Lung (tissue), 12 donors: ENCODE results near the gene COQ4. TPM values are rescaled to one million over a fixed set of nuclear protein-coding genes. Genes with fewer than 3 reads are reported as not detected.

Source experiments
- ATAC-seq: fragments of 200-7000 bp; cut with Tn5 transposase; one replicate; pipeline ENCODE4 v1.9.1; 2020; ENCODE audit warnings: moderate number of reproducible peaks; ENCODE audit not compliant: insufficient read depth, low FRiP score
- DNase-seq, 3 donors: peaks; one replicate each; pipeline ENCODE4 v3.0.0-alpha.2; 2013 to 2017
- H3K27ac ChIP-seq, 2 donors: one replicate each; pipeline ENCODE4 v1.5.1; 2013; ENCODE audit warnings: mild to moderate bottlenecking in 2 of 2, moderate library complexity in 2 of 2, control low read depth in 1 of 2, inconsistent platforms in 1 of 2, low read depth in 1 of 2, low read length in 1 of 2
- H3K27me3 ChIP-seq, 3 donors: one replicate each; pipeline ENCODE4 v1.5.1; 2013; ENCODE audit warnings: low read length in 2 of 3; ENCODE audit not compliant: control insufficient read depth in 3 of 3, insufficient read depth in 3 of 3
- H3K36me3 ChIP-seq, 4 donors: one replicate each; pipeline ENCODE4 v1.5.1; 2013; ENCODE audit warnings: low read length in 4 of 4, mild to moderate bottlenecking in 1 of 4, moderate library complexity in 1 of 4; ENCODE audit not compliant: control insufficient read depth in 4 of 4, insufficient read depth in 4 of 4
- H3K4me1 ChIP-seq, 5 donors: one replicate each; pipeline ENCODE4 v1.5.1; 2013; ENCODE audit warnings: low read length in 5 of 5, mild to moderate bottlenecking in 2 of 5, moderate library complexity in 1 of 5; ENCODE audit not compliant: control insufficient read depth in 5 of 5, insufficient read depth in 5 of 5
- H3K4me3 ChIP-seq: one replicate; pipeline ENCODE4 v1.5.1; 2013; ENCODE audit warnings: mild to moderate bottlenecking, control low read depth, moderate library complexity
- H3K9ac ChIP-seq, 2 donors: one replicate each; pipeline ENCODE4 v1.5.1; 2013; ENCODE audit warnings: low read length in 2 of 2, control low read depth in 1 of 2; ENCODE audit not compliant: insufficient read depth in 1 of 2
- H3K9me3 ChIP-seq, 4 donors: one replicate each; pipeline ENCODE4 v1.5.1; 2013; ENCODE audit warnings: low read length in 3 of 4, mild to moderate bottlenecking in 1 of 4, moderate library complexity in 1 of 4; ENCODE audit not compliant: control insufficient read depth in 4 of 4, insufficient read depth in 3 of 4
- WGBS, 2 donors: extraction: QIAGEN DNeasy Blood & Tissue Kit; methylation state at CpG; one replicate each; pipeline ENCODE4 v1.1.7; 2013; 5-methylcytosine and 5-hydroxymethylcytosine counted together
- polyA plus RNA-seq, 2 donors: library from polyadenylated mRNA; stranded (reverse); fragments of 200-250 nt; gene quantifications; one replicate each; pipeline ENCODE4 v1.2.1, GENCODE V29; 2013
- total RNA-seq, 2 donors: library from RNA; depleted of rRNA in 1 of 2; stranded (reverse); fragments of >200 nt in 1 of 2; gene quantifications; one replicate each; pipeline ENCODE4 v1.2.1, GENCODE V29; 2014 to 2021
- TF ChIP-seq, protein P1 (sequence below): IDR thresholded peaks from 2 replicates; pipeline ENCODE4 v1.5.1; 2012; ENCODE audit warnings: mild to moderate bottlenecking; ENCODE audit errors: control extremely low read depth, extremely low read depth
- donor health status: control.
- donor health status: control.
- donor health status: Bipolar disorder and iron deficiency.
- donor health status: healthy.
- donor health status: DM: yes; HTN: yes; CAD: no.

COQ4 gene
- total and polyA plus RNA-seq, 4 donors: 32.4 to 63.8 (median 49.1) TPM

DNA sequence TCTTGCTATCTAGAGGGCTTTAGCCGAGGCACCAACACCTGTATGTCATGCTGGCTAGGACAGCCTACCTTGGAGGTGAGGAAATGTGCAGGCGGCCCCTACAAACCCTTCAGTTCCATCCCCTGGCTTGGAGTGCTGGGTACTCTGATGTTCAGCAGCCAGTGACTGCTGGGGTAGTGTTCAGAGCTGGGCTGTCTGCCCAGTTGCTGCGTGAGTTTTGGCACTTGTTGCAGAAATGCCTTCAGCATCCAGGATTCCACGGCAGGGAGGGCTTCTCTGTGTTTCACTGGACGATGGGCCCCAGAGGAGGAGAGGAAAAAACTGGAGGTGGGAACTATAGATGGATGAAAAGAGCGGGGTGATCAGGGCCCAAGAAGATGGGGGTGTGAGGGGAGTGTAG lies 36.2 kb upstream of the COQ4 start:
- Histone ChIP-seq H3K36me3 (peaks cover 0 to 17% (median 5%) of the 10 kb centered on the region in 4 donors), H3K4me1 (no peaks in the 10 kb centered on the region), H3K4me3 (no peak overlapping the region), H3K27me3 (no peaks in the 10 kb centered on the region), H3K9ac (no peak overlapping the region), H3K9me3 (no peaks in the 10 kb centered on the region), H3K27ac (no peak overlapping the region)
- TF ChIP-seq, protein P1, sequence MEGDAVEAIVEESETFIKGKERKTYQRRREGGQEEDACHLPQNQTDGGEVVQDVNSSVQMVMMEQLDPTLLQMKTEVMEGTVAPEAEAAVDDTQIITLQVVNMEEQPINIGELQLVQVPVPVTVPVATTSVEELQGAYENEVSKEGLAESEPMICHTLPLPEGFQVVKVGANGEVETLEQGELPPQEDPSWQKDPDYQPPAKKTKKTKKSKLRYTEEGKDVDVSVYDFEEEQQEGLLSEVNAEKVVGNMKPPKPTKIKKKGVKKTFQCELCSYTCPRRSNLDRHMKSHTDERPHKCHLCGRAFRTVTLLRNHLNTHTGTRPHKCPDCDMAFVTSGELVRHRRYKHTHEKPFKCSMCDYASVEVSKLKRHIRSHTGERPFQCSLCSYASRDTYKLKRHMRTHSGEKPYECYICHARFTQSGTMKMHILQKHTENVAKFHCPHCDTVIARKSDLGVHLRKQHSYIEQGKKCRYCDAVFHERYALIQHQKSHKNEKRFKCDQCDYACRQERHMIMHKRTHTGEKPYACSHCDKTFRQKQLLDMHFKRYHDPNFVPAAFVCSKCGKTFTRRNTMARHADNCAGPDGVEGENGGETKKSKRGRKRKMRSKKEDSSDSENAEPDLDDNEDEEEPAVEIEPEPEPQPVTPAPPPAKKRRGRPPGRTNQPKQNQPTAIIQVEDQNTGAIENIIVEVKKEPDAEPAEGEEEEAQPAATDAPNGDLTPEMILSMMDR: no peak
- 77 to 92% methylated on average over 6 of the region's 6 CpGs for WGBS, 2 donors
- DNase-seq (peak; percentile 81 to 91 (median 86)), ATAC-seq (no peak)

DNA sequence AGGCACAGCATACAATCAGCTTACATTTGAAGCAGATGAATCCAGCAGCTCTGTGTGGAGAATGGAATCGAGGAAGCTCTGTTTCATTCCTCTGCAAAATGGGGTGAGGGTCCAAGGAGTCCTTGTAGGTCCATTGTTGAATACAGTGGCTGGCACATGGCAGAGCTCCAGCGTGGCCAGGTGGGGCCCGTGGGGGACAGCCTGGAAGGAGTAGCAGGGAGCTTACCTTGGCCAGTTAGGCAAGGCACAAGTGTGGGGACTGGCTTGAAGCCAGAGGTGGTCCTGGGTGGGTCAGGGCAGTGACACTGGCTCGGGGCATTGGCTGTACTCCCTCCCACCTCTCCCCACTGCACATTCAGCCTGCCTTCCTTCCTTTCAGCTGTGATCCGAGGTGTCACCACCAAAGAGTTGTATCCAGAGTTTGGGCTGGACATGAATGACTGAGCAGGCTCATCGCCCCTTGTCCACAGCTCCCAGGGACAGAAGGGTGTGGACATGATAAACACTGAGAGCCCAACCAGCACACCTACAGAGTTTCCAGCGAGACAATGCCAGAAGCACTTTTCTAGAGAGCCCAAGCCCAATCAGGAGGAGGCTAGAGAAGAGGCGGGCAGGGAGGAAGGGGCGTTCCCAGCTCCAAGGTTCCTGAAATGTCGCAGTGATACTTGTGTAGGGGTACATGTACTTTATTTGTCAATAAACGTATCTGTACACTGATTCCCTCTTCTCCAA lies 34.2 kb upstream of the COQ4 start:
- 89 to 91% methylated on average over 11 of the region's 11 CpGs for WGBS, 2 donors
- Histone ChIP-seq H3K9me3 (no peaks in the 10 kb centered on the region), H3K36me3 (peaks cover 0 to 17% (median 5%) of the 10 kb centered on the region in 4 donors), H3K27me3 (no peaks in the 10 kb centered on the region), H3K4me1 (no peaks in the 10 kb centered on the region), H3K4me3 (no peak overlapping the region), H3K9ac (no peak overlapping the region), H3K27ac (no peak overlapping the region)
- TF ChIP-seq, protein P1: no peak
- no peak for ATAC-seq
- no peak for DNase-seq

- no peak overlapping the region for H3K9ac ChIP-seq
- H3K9me3 ChIP-seq: no peaks in the 10 kb centered on the region
- DNase-seq (no peak), ATAC-seq (no peak)
- no peak overlapping the region for H3K4me3 ChIP-seq
- TF ChIP-seq, protein P1: no peak
- peaks cover 0 to 5% (median 0%) of the 10 kb centered on the region in 5 donors for H3K4me1 ChIP-seq
- no peak overlapping the region for H3K27ac ChIP-seq
- no peaks in the 10 kb centered on the region for H3K27me3 ChIP-seq
- peaks cover 0 to 7% (median 1%) of the 10 kb centered on the region in 4 donors for H3K36me3 ChIP-seq
- 95% methylated on average over 3 of the region's 3 CpGs for WGBS, 2 donors
Measured at GRCh38 chr9:128292009-128292408, 30.6 kb upstream of the COQ4 start.
